HepG2 (cell line): ENCODE measurements around the gene MYL1. TPM values are rescaled to one million over a fixed set of nuclear protein-coding genes. Genes with fewer than 3 reads are reported as not detected.
A peak's percentile ranks its signal among the peaks of the same experiment; 100 is the strongest.

Source experiments
- ATAC-seq: fragments of 200-7000 bp; cut with Tn5 transposase; 3 replicates; pipeline ENCODE4 v1.9.1; 2020; ENCODE audit warnings: mild to moderate bottlenecking, moderate library complexity
- BruUV-seq: library from RNA; stranded (reverse); fragments of 400-500 nt; replicated peaks from 2 replicates; lab custom pipeline; 2021; lab: Mats Ljungman, UMichigan
- CTCF ChIA-PET: fragments of 300-600 bp; formaldehyde crosslinking; extraction: SDS; loops from one replicate; lab custom pipeline; 2021; ENCODE audit warnings: low total read pairs, inconsistent platforms, low intra/inter-chr PET ratio; lab: Yijun Ruan, JAX
- POLR2A ChIA-PET: fragments of 350-600 bp; sonication (Branson Sonifier 250); formaldehyde crosslinking; loops from one replicate; lab custom pipeline; 2020; ENCODE audit warnings: antibody characterized with exemption, inconsistent platforms; lab: Yijun Ruan, JAX
- DNase-seq: peaks from one replicate; pipeline ENCODE4 v3.0.0-alpha.2; 2015; ENCODE audit warnings: low spot score
- FAIRE-seq: peaks from 3 replicates; lab custom pipeline; 2011; peaks lifted over from hg19 to GRCh38; lab: Jason Lieb, UNC
- H2AFZ ChIP-seq: one replicate; pipeline ENCODE4 v1.6.1; 2011; ENCODE audit warnings: low read length, inconsistent platforms
- H3K27ac ChIP-seq: fragments of 300-600 bp; 3 replicates; pipeline ENCODE4 v1.8.0; 2011; ENCODE audit warnings: mixed run types, mild to moderate bottlenecking, mixed read lengths, low read length, inconsistent platforms; ENCODE audit not compliant: insufficient read depth; ENCODE audit errors: extremely low read length
- H3K27me3 ChIP-seq, 2 experiments: fragments of 200-600 bp in 1 of 2; 2 replicates in 1 of 2; 3 replicates in 1 of 2; pipeline versions ENCODE4 v1.6.0 to v1.8.0; 2011; ENCODE audit warnings: low read length in 2 of 2, mild to moderate bottlenecking in 2 of 2, moderate library complexity in 2 of 2, inconsistent platforms in 1 of 2; ENCODE audit not compliant: insufficient read depth in 2 of 2, control insufficient read depth in 1 of 2
- H3K36me3 ChIP-seq, 2 experiments: fragments of 200-600 bp in 1 of 2; replicated peaks in 1 of 2; 2 replicates in 1 of 2; 3 replicates in 1 of 2; pipeline versions ENCODE4 v1.5.1 to v1.8.0; 2011; ENCODE audit warnings: low read length in 2 of 2, inconsistent platforms in 1 of 2; ENCODE audit not compliant: insufficient read depth in 2 of 2, control insufficient read depth in 1 of 2
- H3K4me1 ChIP-seq: 2 replicates; pipeline ENCODE4 v1.5.1; 2012; ENCODE audit warnings: low read length, inconsistent platforms; ENCODE audit not compliant: insufficient read depth
- H3K4me2 ChIP-seq: 2 replicates; pipeline ENCODE4 v1.6.0; 2011; ENCODE audit warnings: low read depth, low read length, inconsistent platforms
- H3K4me3 ChIP-seq, 3 experiments: fragments of 200-600 bp in 1 of 3; sonication (generic), shearing (Covaris generic) in 1 of 3; replicated peaks in 1 of 3; 2 replicates each; pipeline ENCODE4 v1.5.1; 2011 to 2016; ENCODE audit warnings: low read length in 3 of 3, inconsistent platforms in 2 of 3, low read depth in 2 of 3, mild to moderate bottlenecking in 2 of 3, control low read depth in 1 of 3, mixed read lengths in 1 of 3; ENCODE audit not compliant: insufficient read depth in 1 of 3
- H3K79me2 ChIP-seq: one replicate; pipeline ENCODE4 v1.6.1; 2011; ENCODE audit warnings: low read length, inconsistent platforms; ENCODE audit not compliant: insufficient read depth
- H3K9ac ChIP-seq: 2 replicates; pipeline ENCODE4 v1.6.0; 2011; ENCODE audit warnings: mild to moderate bottlenecking, low read depth, low read length, inconsistent platforms; ENCODE audit not compliant: insufficient read depth
- H3K9me3 ChIP-seq: 2 replicates; pipeline ENCODE4 v1.5.1; 2012; ENCODE audit warnings: mild to moderate bottlenecking, low read length
- H4K20me1 ChIP-seq: 2 replicates; pipeline ENCODE4 v1.6.0; 2011; ENCODE audit warnings: inconsistent platforms, mild to moderate bottlenecking, low read length, moderate library complexity; ENCODE audit not compliant: insufficient read depth
- AHR ChIP-seq: IDR thresholded peaks from 2 replicates; pipeline ENCODE4 v1.6.1; 2018; ENCODE audit warnings: missing genetic modification reagents, missing compliant biosample characterization
- CTCF ChIP-seq: sonication (generic); formaldehyde crosslinking; IDR thresholded peaks from 2 replicates; pipeline ENCODE4 v1.5.0; 2020; ENCODE audit warnings: mild to moderate bottlenecking, missing genetic modification reagents, moderate library complexity
- EHMT2 ChIP-seq: fragments of 200-600 bp; sonication (generic); IDR thresholded peaks from 2 replicates; pipeline ENCODE4 v1.7.0; 2017; ENCODE audit warnings: antibody characterized with exemption, low read depth, low read length, borderline replicate concordance
- HNRNPLL ChIP-seq: fragments of 200-400 bp; formaldehyde crosslinking; IDR thresholded peaks from 2 replicates; pipeline ENCODE4 v1.6.1; 2017; ENCODE audit warnings: mild to moderate bottlenecking, low read depth, low read length; ENCODE audit not compliant: poor library complexity, severe bottlenecking
- NR2C2 ChIP-seq: sonication (generic); formaldehyde crosslinking; IDR thresholded peaks from 2 replicates; pipeline ENCODE4 v1.4.0; 2020; ENCODE audit warnings: missing genetic modification reagents, mild to moderate bottlenecking, moderate library complexity, borderline replicate concordance
- TBP ChIP-seq: sonication (generic); formaldehyde crosslinking; IDR thresholded peaks from 2 replicates; pipeline ENCODE4 v1.5.0; 2020; ENCODE audit warnings: missing genetic modification reagents
- USF2 ChIP-seq, 2 experiments: sonication (generic) in 1 of 2; formaldehyde crosslinking in 1 of 2; IDR thresholded peaks; 2 replicates each; pipeline versions ENCODE4 v1.5.1 to v1.6.1; 2011 to 2020; ENCODE audit warnings: borderline replicate concordance in 1 of 2, low read depth in 1 of 2, low read length in 1 of 2, mild to moderate bottlenecking in 1 of 2, missing genetic modification reagents in 1 of 2, moderate library complexity in 1 of 2
- ZNF24 ChIP-seq: fragments of 450-650 bp; IDR thresholded peaks from 2 replicates; pipeline ENCODE4 v1.6.1; 2017; ENCODE audit warnings: antibody characterized with exemption, mild to moderate bottlenecking
- ZNF512B ChIP-seq: sonication (generic); formaldehyde crosslinking; IDR thresholded peaks from 2 replicates; pipeline ENCODE4 v1.5.1; 2020; ENCODE audit warnings: missing genetic modification reagents, mild to moderate bottlenecking, borderline replicate concordance
- ZSCAN12 ChIP-seq: sonication (generic); formaldehyde crosslinking; IDR thresholded peaks from 2 replicates; pipeline ENCODE4 v1.9.0; 2021; ENCODE audit warnings: mild to moderate bottlenecking, missing genetic modification reagents
- WGBS: methylation state at CpG from one replicate; pipeline ENCODE4 v1.1.6; 2017; ENCODE audit warnings: low lambda C conversion rate; 5-methylcytosine and 5-hydroxymethylcytosine counted together
- in situ Hi-C: cut with HindIII; loops from 2 replicates; pipeline ENCODE4 v1.10.0; 2017; ENCODE audit warnings: low pct_unique_long_range_greater_than_20kb; ENCODE audit not compliant: extremely low pct_ligation_motif_present
- intact Hi-C: fragments of 100-400 bp; cut with micrococcal nuclease; formaldehyde crosslinking; loops from one replicate; pipeline ENCODE4 v1.10.0; 2022; ENCODE audit not compliant: unreplicated experiment
- polyA plus RNA-seq, 8 experiments: library from polyadenylated mRNA; depleted of rRNA in 3 of 8; stranded (reverse) in 7 of 8; unstranded in 1 of 8; fragments of >200 nt; fragmentation: Illumina TruSeq in 4 of 8; extraction: Trizol in 4 of 8; gene quantifications; 2 replicates each; pipeline versions ENCODE4 v1.2.1 to v1.2.3, GENCODE V29; 2011 to 2016; ENCODE audit warnings: low read depth in 4 of 8, missing spikeins in 1 of 8, mixed read lengths in 1 of 8; ENCODE audit not compliant: insufficient read depth in 1 of 8
- total RNA-seq, 5 experiments: library from RNA; depleted of rRNA; stranded (reverse); fragments of >200 nt; fragmentation: Illumina TruSeq; extraction: Trizol; gene quantifications; 2 replicates each; pipeline ENCODE4 v1.2.3, GENCODE V29; 2016; ENCODE audit warnings: low read depth in 1 of 5

The MYL1 gene
- total and polyA plus RNA-seq, 2 of the 13 experiments (the other 11 are each of a cell fraction or from before 2014, with no cell fraction given) = not detected

- no peak overlapping the region for H3K27ac ChIP-seq
- CTCF ChIA-PET = no interaction called here
- H3K79me2 ChIP-seq = no peaks in the 10 kb centered on the region
- no peak overlapping the region for H2AFZ ChIP-seq
- no peak overlapping the region for H3K4me2 ChIP-seq
- H4K20me1 ChIP-seq = no peaks in the 10 kb centered on the region
- FAIRE-seq = no peak
- peak; percentile 21 for DNase-seq
- TF ChIP-seq EHMT2 = 0 out of 2 replicates have a peak, but pooled peaks have one; percentile 58
- peak; percentile 35 for TF ChIP-seq CTCF (CRISPR knock-in tag)
- TF ChIP-seq ZSCAN12 = no peak
- no peak overlapping the region for H3K4me3 ChIP-seq
- no peak overlapping the region for H3K9ac ChIP-seq
- no peaks in the 10 kb centered on the region for H3K36me3 ChIP-seq
- ATAC-seq = peak; percentile 82
- H3K4me1 ChIP-seq = peaks cover 13% of the 10 kb centered on the region; the same call in 1 of the 2 replicates
- no TSS peak for BruUV-seq
- H3K9me3 ChIP-seq = no peaks in the 10 kb centered on the region
- H3K27me3 ChIP-seq = peaks cover 0 to 4% of the 10 kb centered on the region in 2 experiments; a peak in 1 of 5 replicates
- in situ Hi-C loops (no loop called here), intact Hi-C loops (no loop called here)
- POLR2A ChIA-PET = no interaction called here
These were observed 48.3 kb upstream of the MYL1 start for GRCh38 chr2:210363261-210363660.

- BruUV-seq = no TSS peak
- no peaks in the 10 kb centered on the region for H4K20me1 ChIP-seq
- no peaks in the 10 kb centered on the region for H3K36me3 ChIP-seq
- in situ Hi-C loops = no loop called here
- H3K4me2 ChIP-seq = no peak overlapping the region
- POLR2A ChIA-PET = no interaction called here
- whole genome bisulfite sequencing = 0% methylated on average over 1 of the region's 1 CpG
- no peak overlapping the region for H3K27ac ChIP-seq
- H3K4me1 ChIP-seq = peaks cover 13% of the 10 kb centered on the region; the same call in 1 of the 2 replicates
- no peak overlapping the region for H3K9ac ChIP-seq
- H3K79me2 ChIP-seq = no peaks in the 10 kb centered on the region
- intact Hi-C loops = no loop called here
- no peak overlapping the region for H2AFZ ChIP-seq
- no peak for ATAC-seq
- H3K9me3 ChIP-seq = no peaks in the 10 kb centered on the region
- CTCF ChIA-PET = no interaction called here
- no peak for DNase-seq
- no peak overlapping the region for H3K4me3 ChIP-seq
- FAIRE-seq = no peak
- peaks cover 0 to 4% of the 10 kb centered on the region in 2 experiments; a peak in 1 of 5 replicates for H3K27me3 ChIP-seq
- TF ChIP-seq AHR (CRISPR knock-in tag) = no peak
- TF ChIP-seq ZNF512B = no peak
- no peak for TF ChIP-seq USF2 (IDR thresholded peaks at IDR 0.05; ENCODE audit: low read depth, low read length)
- TF ChIP-seq USF2 (CRISPR knock-in tag; IDR thresholded peaks at IDR 0.05; ENCODE audit: borderline replicate concordance) = no peak
- TF ChIP-seq ZNF24 = no peak
- TF ChIP-seq HNRNPLL = no peak
- TF ChIP-seq NR2C2 = no peak
- TF ChIP-seq TBP (CRISPR knock-in tag) = no peak
These were observed 45.4 kb upstream of the MYL1 start for GRCh38 chr2:210360412-210360811.
